Heart right ventricle (tissue), 16 donors: ENCODE results near the gene CILP. TPM values are rescaled to one million over a fixed set of nuclear protein-coding genes. Genes with fewer than 3 reads are reported as not detected.

Experiments
- ATAC-seq, 8 donors: fragments of 200-7000 bp; cut with Tn5 transposase; one replicate each; pipeline ENCODE4 v1.9.1; 2020; ENCODE audit warnings: mild to moderate bottlenecking in 8 of 8, moderate library complexity in 8 of 8, moderate number of reproducible peaks in 1 of 8
- DNase-seq, 2 donors: peaks; one replicate each; pipeline ENCODE4 v3.0.0-alpha.2; 2020
- H3K27ac ChIP-seq, 10 donors: fragments of 200-600 bp; sonication (generic) in 2 of 10; one replicate each; pipeline versions ENCODE4 v1.5.0 to v1.8.0; 2020 to 2022; ENCODE audit warnings: mild to moderate bottlenecking in 3 of 10
- H3K27me3 ChIP-seq, 7 donors: fragments of 200-600 bp; one replicate each; pipeline ENCODE4 v1.8.0; 2021 to 2022; ENCODE audit warnings: mild to moderate bottlenecking in 2 of 7
- H3K36me3 ChIP-seq, 9 donors: fragments of 200-600 bp; sonication (generic) in 1 of 9; one replicate each; pipeline versions ENCODE4 v1.5.0 to v1.8.0; 2020 to 2022; ENCODE audit warnings: mild to moderate bottlenecking in 2 of 9
- H3K4me1 ChIP-seq, 9 donors: fragments of 200-600 bp; sonication (generic) in 1 of 9; one replicate each; pipeline versions ENCODE4 v1.5.0 to v1.8.0; 2020 to 2022; ENCODE audit warnings: mild to moderate bottlenecking in 4 of 9
- H3K4me3 ChIP-seq, 10 donors: fragments of 200-600 bp; sonication (generic) in 2 of 10; one replicate each; pipeline versions ENCODE4 v1.5.0 to v1.8.0; 2020 to 2022; ENCODE audit warnings: mild to moderate bottlenecking in 7 of 10, moderate library complexity in 2 of 10
- H3K9me3 ChIP-seq, 11 donors: fragments of 200-600 bp in 10 of 11; sonication (generic) in 2 of 11; one replicate each; pipeline versions ENCODE4 v1.5.0 to v1.8.0; 2013 to 2022; ENCODE audit warnings: mild to moderate bottlenecking in 2 of 11, control low read depth in 1 of 11, moderate library complexity in 1 of 11
- CTCF ChIP-seq, 9 donors: fragments of 200-600 bp; sonication (generic) in 2 of 9; IDR thresholded peaks; one replicate each; pipeline versions ENCODE4 v1.5.0 to v1.8.0; 2021 to 2022; ENCODE audit warnings: antibody characterized with exemption in 9 of 9, mild to moderate bottlenecking in 5 of 9, moderate library complexity in 1 of 9
- WGBS, 2 donors: extraction: QIAGEN DNeasy Blood & Tissue Kit; methylation state at CpG; one replicate each; pipeline ENCODE4 v1.1.7; 2013; ENCODE audit warnings: inconsistent platforms in 1 of 2; 5-methylcytosine and 5-hydroxymethylcytosine counted together
- intact Hi-C, 10 donors: fragments of 100-400 bp; cut with DNase I; formaldehyde crosslinking; loops; one replicate each; pipeline versions ENCODE4 v1.11.1 to v1.14.2; 2022
- polyA plus RNA-seq, 2 donors: library from polyadenylated mRNA; stranded (reverse); fragments of 200-250 nt; gene quantifications; one replicate each; pipeline ENCODE4 v1.2.3, GENCODE V29; 2013
- total RNA-seq, 10 donors: library from RNA; stranded (reverse); fragmentation: NEBNext Ultra II Directional in 3 of 10; extraction: Animal tissue kit (Norgen Biotek cat#: 25700) in 3 of 10; gene quantifications; one replicate each; pipeline versions ENCODE4 v1.2.1 to v1.2.4, GENCODE V29; 2021 to 2023
- donor health status: Arrhythmogenic right ventricular cardiomyopathy.
- donor health status: ischemic (EF 13 %, LVEDD 7.1; RV severe dilation, severe dysfunction).
- donor health status: healthy with polysubstance abuse.
- donor health status: DM: no; HTN: yes; CAD: no.
- donor health status: DM: no; HTN: no; CAD: no.
- donor health status: ischemic (EF 25% LVEDD 6.9; RV normal size, moderate dysfunction).
- donor health status: ischemic (EF 25% LVEDD 5.7; RV mildly dilated, moderate dysfunction).
- donor health status: healthy.
- donor health status: DM: yes; HTN: yes; CAD: no.
- donor health status: Ischemic cardiomyopathy.
- donor health status: ischemic (EF 35%, LVEDD 5.7; RV mildly dilated, moderate dysfunction).
- donor health status: nonischemic (EF 11% LVEDD 7.7; RV severe dilation, severe dysfunction).
- donor health status: DM: yes; HTN: yes; CAD: no.
- donor health status: PGD.
- donor health status: ischemic (EF 29% LVEDD 5.4; RV normal size, mild dysfunction).
- donor health status: nonischemic (EF 23%, LVEDD 6.1; RV moderate dilation, normal function).

Gene CILP
- total and polyA plus RNA-seq, 12 donors, result 2.1 to 45.2 (median 7.3) TPM

DNA sequence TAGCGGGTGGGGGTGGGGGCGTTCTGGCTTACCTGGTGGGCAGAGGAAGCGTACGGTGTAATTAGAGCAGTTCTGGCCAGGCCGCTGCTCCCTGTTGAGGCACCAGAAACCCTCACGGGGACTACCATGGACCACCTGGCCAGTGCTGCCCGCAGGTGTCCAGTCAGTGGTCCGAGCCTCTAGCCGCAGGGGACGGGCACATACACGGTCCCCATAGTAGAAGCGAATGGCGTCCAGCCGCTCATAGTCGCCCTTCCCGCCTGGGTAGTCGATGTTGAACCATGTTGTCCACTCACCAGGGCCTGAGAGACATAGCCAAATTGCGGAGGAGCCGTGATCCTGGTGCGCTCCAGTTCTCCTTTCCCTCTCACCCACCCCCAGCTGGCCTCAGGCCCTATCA is 4.5 kb downstream of the CILP start:
- intact Hi-C loops, result loop anchor here in 1 of 10 donors (10.0 kb wide), 1 partner anchor 188 kb away; no protein-coding TSS in a partner anchor

DNA sequence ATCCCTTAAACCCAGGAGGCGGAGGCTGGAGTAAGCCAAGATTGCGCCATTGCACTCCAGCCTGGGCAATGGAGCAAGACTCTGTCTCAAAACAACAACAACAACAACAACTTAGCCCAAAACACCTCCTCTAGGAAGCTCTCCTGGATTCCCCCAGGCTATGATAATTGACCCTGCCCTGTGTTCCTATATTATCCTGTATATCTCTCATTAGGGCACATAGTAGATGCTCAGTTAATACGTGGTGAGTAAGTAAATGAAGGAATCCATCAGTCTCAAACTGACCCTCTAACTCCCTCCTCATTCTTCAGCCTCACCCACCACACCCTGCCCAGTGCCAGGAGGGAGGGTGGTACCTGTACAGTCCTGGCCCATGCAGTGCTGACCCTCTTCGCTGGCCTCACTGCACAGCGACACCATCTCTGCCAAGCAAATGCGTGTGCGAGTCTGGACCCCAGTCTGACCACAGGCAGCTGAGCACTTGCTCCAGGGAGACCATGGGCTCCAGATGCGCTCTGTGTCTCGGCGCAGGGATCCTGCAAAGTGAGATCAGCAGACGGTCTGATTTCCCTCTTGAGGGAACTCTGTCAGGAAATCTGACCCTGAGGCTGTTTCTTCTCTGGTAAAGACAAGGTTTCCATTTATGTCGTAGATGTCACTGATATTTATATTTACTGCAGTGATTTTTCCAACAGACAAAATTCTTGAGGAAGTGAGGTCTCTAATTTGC is 6.2 kb downstream of the CILP start:
- intact Hi-C loops, result loop anchor here in 1 of 10 donors (10.0 kb wide), 1 partner anchor 190 kb away; no protein-coding TSS in a partner anchor
- 91 to 93% methylated on average over 12 of the region's 12 CpGs for WGBS, 2 donors
- DNase-seq (no peak), ATAC-seq (no peak)
- Histone ChIP-seq H3K4me3 (no peak overlapping the region), H3K4me1 (peaks cover 0 to 13% (median 0%) of the 10 kb centered on the region in 9 donors), H3K36me3 (no peaks in the 10 kb centered on the region), H3K9me3 (no peaks in the 10 kb centered on the region), H3K27me3 (no peaks in the 10 kb centered on the region), H3K27ac (no peak overlapping the region)
- no peak for TF ChIP-seq CTCF (IDR thresholded peaks at IDR 0.05)

More for the DNA sequence above, 4.5 kb downstream of the CILP start:
- ATAC-seq (no peak), DNase-seq (no peak)
- no peaks in the 10 kb centered on the region for H3K27me3 ChIP-seq
- H3K9me3 ChIP-seq, result no peaks in the 10 kb centered on the region
- WGBS, 2 donors, result 96 to 97% methylated on average over 20 of the region's 20 CpGs
- H3K27ac ChIP-seq, result no peak overlapping the region
- H3K4me1 ChIP-seq, result peaks cover 0 to 30% (median 4%) of the 10 kb centered on the region in 9 donors
- TF ChIP-seq CTCF (IDR thresholded peaks at IDR 0.05), result no peak
- H3K4me3 ChIP-seq, result no peak overlapping the region
- H3K36me3 ChIP-seq, result no peaks in the 10 kb centered on the region

- no peaks in the 10 kb centered on the region for H3K36me3 ChIP-seq
- WGBS, 2 donors, result 90 to 94% methylated on average over 6 of the region's 6 CpGs
- intact Hi-C loops, result loop anchor here in 1 of 10 donors (10.0 kb wide), 1 partner anchor 190 kb away; no protein-coding TSS in a partner anchor
These were observed 6.9 kb downstream of the CILP start for GRCh38 chr15:65204236-65204930.

More at GRCh38 chr15:65204236-65204930, 6.9 kb downstream of the CILP start:
- peaks cover 0 to 6% (median 0%) of the 10 kb centered on the region in 9 donors for H3K4me1 ChIP-seq
- no peaks in the 10 kb centered on the region for H3K9me3 ChIP-seq
- DNase-seq, result no peak
- no peaks in the 10 kb centered on the region for H3K27me3 ChIP-seq
- TF ChIP-seq CTCF (IDR thresholded peaks at IDR 0.05), result no peak
- H3K27ac ChIP-seq, result no peak overlapping the region
- no peak for ATAC-seq
- H3K4me3 ChIP-seq, result no peak overlapping the region
